Measurements from ENCODE around the gene IZUMO4.
A peak's percentile ranks its signal among the peaks of the same experiment; 100 is the strongest.
"Not testable (repeated sequence)": the region's sequence is repeated elsewhere in the genome, so short reads cannot be mapped to it uniquely, and the experiment has no call there.

IZUMO4 gene

GRCh38 chr19:2086695-2087620, 9.8 kb upstream of the IZUMO4 start:
- Mint-ChIP-seq H3K36me3 (ENCODE audit: low read depth) (peaks cover 48% of the 10 kb centered on the region), H3K4me1 (ENCODE audit: low read depth) (peaks cover 74% of the 10 kb centered on the region), H3K27ac (peak overlapping the region; percentile 90), H3K4me3 (peak overlapping the region; percentile 72)
- H3K27me3 Mint-ChIP-seq, H3K9me3 Mint-ChIP-seq: not testable (repeated sequence)

- Mint-ChIP-seq H3K4me1 (ENCODE audit: low read depth) (peaks cover 74% of the 10 kb centered on the region), H3K36me3 (ENCODE audit: low read depth) (peaks cover 46% of the 10 kb centered on the region), H3K4me3 (peak overlapping the region; percentile 72), H3K9me3 (no peaks in the 10 kb centered on the region), H3K27ac (peak overlapping the region; percentile 90), H3K27me3 (peaks cover 3% of the 10 kb centered on the region)
These were observed 9.1 kb upstream of the IZUMO4 start for GRCh38 chr19:2087621-2088100.

GRCh38 chr19:2089001-2089711, 7.6 kb upstream of the IZUMO4 start:
- peaks cover 3% of the 10 kb centered on the region for H3K27me3 Mint-ChIP-seq
- peak overlapping the region; percentile 87 for H3K27ac Mint-ChIP-seq
- peak overlapping the region; percentile 71 for H3K4me3 Mint-ChIP-seq
- peaks cover 39% of the 10 kb centered on the region for H3K36me3 Mint-ChIP-seq (ENCODE audit: low read depth)
- no peaks in the 10 kb centered on the region for H3K9me3 Mint-ChIP-seq
- peaks cover 82% of the 10 kb centered on the region for H3K4me1 Mint-ChIP-seq (ENCODE audit: low read depth)

GRCh38 chr19:2089727-2090053, 7.0 kb upstream of the IZUMO4 start:
- Mint-ChIP-seq H3K27ac (peak overlapping the region; percentile 87), H3K4me3 (peak overlapping the region; percentile 71), H3K4me1 (ENCODE audit: low read depth) (peaks cover 88% of the 10 kb centered on the region), H3K9me3 (no peaks in the 10 kb centered on the region), H3K36me3 (ENCODE audit: low read depth) (peaks cover 41% of the 10 kb centered on the region), H3K27me3 (peaks cover 3% of the 10 kb centered on the region)

GRCh38 chr19:2091926-2092525, 4.7 kb upstream of the IZUMO4 start:
- not testable (repeated sequence) for H3K4me3 Mint-ChIP-seq, H3K27me3 Mint-ChIP-seq, H3K9me3 Mint-ChIP-seq
- Mint-ChIP-seq H3K36me3 (ENCODE audit: low read depth) (peaks cover 29% of the 10 kb centered on the region), H3K27ac (peak overlapping the region; percentile 21), H3K4me1 (ENCODE audit: low read depth) (peaks cover 81% of the 10 kb centered on the region)

- Mint-ChIP-seq H3K4me3 (peak within 1 kb of the TSS; percentile 97), H3K36me3 (ENCODE audit: low read depth) (peaks cover 30% of the 10 kb centered on the region), H3K27me3 (no peaks in the 10 kb centered on the region), H3K27ac (peak within 1 kb of the TSS; percentile 96), H3K4me1 (ENCODE audit: low read depth) (peaks cover 49% of the 10 kb centered on the region), H3K9me3 (no peaks in the 10 kb centered on the region)
These were observed 658 bp upstream of the IZUMO4 start, which contains the start of gene MOB3A for GRCh38 chr19:2096034-2096479. MOB3A (minus strand) TSS chr19:2096326; CDS start chr19:2078560, 17,766 bp downstream.

- Mint-ChIP-seq H3K4me3 (peak overlapping the region; percentile 83), H3K27me3 (no peaks in the 10 kb centered on the region), H3K4me1 (ENCODE audit: low read depth) (peaks cover 38% of the 10 kb centered on the region), H3K27ac (peak overlapping the region; percentile 83), H3K36me3 (ENCODE audit: low read depth) (peaks cover 34% of the 10 kb centered on the region), H3K9me3 (no peaks in the 10 kb centered on the region)
These were observed 629 bp downstream of the IZUMO4 start for GRCh38 chr19:2097203-2097885.

GRCh38 chr19:2097886-2098327, 1.2 kb downstream of the IZUMO4 start:
- Mint-ChIP-seq H3K27ac (no peak overlapping the region), H3K9me3 (no peaks in the 10 kb centered on the region), H3K4me1 (ENCODE audit: low read depth) (peaks cover 33% of the 10 kb centered on the region), H3K4me3 (peak overlapping the region; percentile 83), H3K27me3 (no peaks in the 10 kb centered on the region), H3K36me3 (ENCODE audit: low read depth) (peaks cover 33% of the 10 kb centered on the region)

GRCh38 chr19:2099054-2099501, 2.4 kb downstream of the IZUMO4 start:
- Mint-ChIP-seq H3K4me3 (no peak overlapping the region), H3K9me3 (no peaks in the 10 kb centered on the region), H3K27ac (no peak overlapping the region), H3K36me3 (ENCODE audit: low read depth) (peaks cover 31% of the 10 kb centered on the region), H3K4me1 (ENCODE audit: low read depth) (peaks cover 23% of the 10 kb centered on the region), H3K27me3 (no peaks in the 10 kb centered on the region)

- H3K4me3 Mint-ChIP-seq, result no peak overlapping the region
- H3K27ac Mint-ChIP-seq, result no peak overlapping the region
- H3K36me3 Mint-ChIP-seq (ENCODE audit: low read depth), result peaks cover 34% of the 10 kb centered on the region
- H3K4me1 Mint-ChIP-seq (ENCODE audit: low read depth), result peaks cover 13% of the 10 kb centered on the region
- no peaks in the 10 kb centered on the region for H3K9me3 Mint-ChIP-seq
- no peaks in the 10 kb centered on the region for H3K27me3 Mint-ChIP-seq
These were observed 3.4 kb downstream of the IZUMO4 start for GRCh38 chr19:2099937-2100718.

GRCh38 chr19:2100719-2101061, 4.0 kb downstream of the IZUMO4 start:
- Mint-ChIP-seq H3K27me3 (no peaks in the 10 kb centered on the region), H3K9me3 (no peaks in the 10 kb centered on the region), H3K36me3 (ENCODE audit: low read depth) (peaks cover 40% of the 10 kb centered on the region), H3K27ac (no peak overlapping the region), H3K4me1 (ENCODE audit: low read depth) (peaks cover 11% of the 10 kb centered on the region), H3K4me3 (no peak overlapping the region)

- Mint-ChIP-seq H3K9me3 (no peaks in the 10 kb centered on the region), H3K27ac (peak overlapping the region; percentile 11), H3K36me3 (ENCODE audit: low read depth) (peaks cover 50% of the 10 kb centered on the region), H3K4me3 (no peak overlapping the region), H3K27me3 (no peaks in the 10 kb centered on the region), H3K4me1 (ENCODE audit: low read depth) (peaks cover 11% of the 10 kb centered on the region)
These were observed 5.0 kb downstream of the IZUMO4 start for GRCh38 chr19:2101417-2102335.
